ENCODE measurements around the gene MASP1. TPM values are rescaled to one million over a fixed set of nuclear protein-coding genes. Genes with fewer than 3 reads are reported as not detected.

MASP1 gene
- total RNA-seq, 1 experiment from 2014 or later, result 1.0 TPM

GRCh38 chr3:187319699-187320302, 28.3 kb upstream of the MASP1 start:
- no peak overlapping the region for H3K56ac ChIP-seq (ENCODE audit: insufficient read length, low read depth, low read length)
- H2BK15ac ChIP-seq (ENCODE audit: low read depth, low read length), result no peak overlapping the region
- no peaks in the 10 kb centered on the region for H4K20me1 ChIP-seq (ENCODE audit: control insufficient read depth, insufficient read depth, insufficient read length)
- no peak overlapping the region for H2BK120ac ChIP-seq (ENCODE audit: low read depth, low read length, poor library complexity, severe bottlenecking)
- H3K9me3 ChIP-seq (ENCODE audit: control insufficient read depth, low read depth, low read length), result no peaks in the 10 kb centered on the region
- DNase-seq, result peak; percentile 85
- no peak overlapping the region for H3K4ac ChIP-seq (ENCODE audit: low read depth, low read length)
- no CpG with 5 or more reads among the region's 7 CpGs for WGBS (ENCODE audit: extremely low coverage, insufficient read length, low lambda C conversion rate)
- H2AK5ac ChIP-seq (ENCODE audit: insufficient read length, low read length), result no peak overlapping the region
- H3K23me2 ChIP-seq (ENCODE audit: insufficient read length, low read depth, low read length, poor library complexity, severe bottlenecking), result no peaks in the 10 kb centered on the region
- no peak overlapping the region for H2BK20ac ChIP-seq (ENCODE audit: low read depth, low read length, poor library complexity, severe bottlenecking)
- H4K8ac ChIP-seq (replicated peaks; ENCODE audit: insufficient read length, low read depth, low read length), result no peak overlapping the region
- H3K27me3 ChIP-seq (ENCODE audit: insufficient read depth, low read length), result no peaks in the 10 kb centered on the region
- H3T11ph ChIP-seq (ENCODE audit: low read length), result no peak overlapping the region
- Mint-ChIP-seq H3K4me3 (no peak overlapping the region), H3K27ac (no peak overlapping the region), H3K4me1 (peaks cover 17 to 29% of the 10 kb centered on the region in 2 experiments), H3K27me3 (ENCODE audit: low read depth) (no peaks in the 10 kb centered on the region; the same call in 1 of the 2 replicates), H3K9me3 (no peaks in the 10 kb centered on the region), H3K36me3 (ENCODE audit: insufficient read depth in 1 of 3, low read depth in 3 of 3) (no peaks in the 10 kb centered on the region; a peak in 1 of 7 replicates)
- H2BK12ac ChIP-seq (ENCODE audit: insufficient read length, low read depth, low read length), result no peak overlapping the region
- H3K9ac ChIP-seq (ENCODE audit: extremely low read depth, insufficient read length, low read length), result no peak overlapping the region
- H3K4me1 ChIP-seq (ENCODE audit: insufficient read depth, low read length), result peaks cover 4% of the 10 kb centered on the region; the same call in 1 of the 2 replicates
- no peak overlapping the region for H2AFZ ChIP-seq (ENCODE audit: low read length)
- TF ChIP-seq CTCF (conservative IDR thresholded peaks at IDR 0.05), result peak; percentile 98
- no peak overlapping the region for H3K4me2 ChIP-seq (ENCODE audit: insufficient read depth, insufficient read length, low read length)
- H3K23ac ChIP-seq (ENCODE audit: insufficient read length, low read depth, low read length), result no peak overlapping the region
- H3K79me1 ChIP-seq (ENCODE audit: insufficient read depth, low read depth, low read length, poor library complexity, severe bottlenecking), result no peaks in the 10 kb centered on the region
- H3K27ac ChIP-seq (ENCODE audit: insufficient read length, low read depth, low read length), result no peak overlapping the region
- no peak overlapping the region for H3K14ac ChIP-seq (ENCODE audit: insufficient read depth, low read length)
- no peaks in the 10 kb centered on the region for H3K79me2 ChIP-seq (ENCODE audit: insufficient read depth, low read length)
- H2BK5ac ChIP-seq (ENCODE audit: insufficient read length, low read length), result no peak overlapping the region
- H3K18ac ChIP-seq (ENCODE audit: insufficient read length, low read depth, low read length), result no peak overlapping the region
- no peak overlapping the region for H4K5ac ChIP-seq (ENCODE audit: insufficient read length, low read depth, low read length)
- H4K91ac ChIP-seq (ENCODE audit: insufficient read length, low read depth, low read length), result no peak overlapping the region

Measured in H9 (cell line).